Activated T-cell treated with anti-CD3 and anti-CD28 coated beads for 4 hours (primary cell): ENCODE data around the gene LRR1.
A peak's percentile ranks its signal among the peaks of the same experiment; 100 is the strongest.
"Not testable (repeated sequence)": the region's sequence is repeated elsewhere in the genome, so short reads cannot be mapped to it uniquely, and the experiment has no call there.

Experiments used
- DNase-seq: peaks from one replicate; pipeline ENCODE4 v3.0.0-alpha.2; 2020

Gene LRR1

GRCh38 chr14:49634547-49635334 lies 36.0 kb downstream of the LRR1 start, which contains the start of gene DNAAF2:
TSS of gene DNAAF2 (minus strand) at chr14:49635244. CDS start at chr14:49635149, 95 bp downstream.
- peak; percentile 47 for DNase-seq

DNA sequence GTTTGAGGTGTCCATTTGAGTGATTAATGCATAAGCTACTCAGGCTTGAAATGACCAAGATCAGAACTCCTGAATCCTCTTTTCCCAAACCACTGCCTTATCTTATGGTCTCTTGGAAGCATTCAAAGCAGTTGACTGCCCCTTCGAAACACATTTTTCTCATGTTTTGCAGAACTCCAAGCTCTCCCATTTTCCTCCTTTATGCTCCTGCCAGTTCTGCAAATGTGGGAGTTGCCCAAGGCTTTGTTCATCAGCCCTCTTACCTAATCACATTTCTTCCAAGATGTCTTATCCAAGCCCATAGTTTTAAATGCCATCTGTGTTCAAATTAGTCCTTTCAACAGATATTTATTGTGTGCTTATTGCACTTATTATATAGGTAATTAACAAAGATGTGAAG lies 38.1 kb downstream of the LRR1 start:
- DNase-seq, result no peak

DNA sequence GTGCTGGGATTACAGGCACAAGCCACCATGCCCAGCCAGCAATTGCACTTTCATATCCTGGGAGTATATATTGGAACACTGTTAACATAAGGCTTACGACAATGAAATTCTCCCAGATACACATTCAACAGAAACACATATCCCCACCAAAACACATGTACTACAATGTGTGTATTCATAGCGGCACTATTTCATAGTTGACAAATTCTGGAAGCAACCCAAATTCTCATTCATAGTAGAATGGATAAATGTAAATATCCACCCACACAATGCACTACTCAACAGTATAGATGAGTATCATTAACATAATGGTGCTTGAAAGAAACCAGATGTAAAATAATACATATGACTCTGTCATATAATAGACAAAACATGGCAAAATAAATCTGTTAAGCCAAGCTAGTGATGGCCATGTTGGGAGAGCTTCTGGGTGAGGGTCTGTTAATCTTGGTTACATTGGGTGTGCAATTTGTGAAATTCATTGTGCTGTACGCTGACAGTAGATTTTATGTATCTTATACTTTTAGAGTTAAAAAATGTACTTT lies 38.9 kb downstream of the LRR1 start:
- DNase-seq, result no peak

DNA sequence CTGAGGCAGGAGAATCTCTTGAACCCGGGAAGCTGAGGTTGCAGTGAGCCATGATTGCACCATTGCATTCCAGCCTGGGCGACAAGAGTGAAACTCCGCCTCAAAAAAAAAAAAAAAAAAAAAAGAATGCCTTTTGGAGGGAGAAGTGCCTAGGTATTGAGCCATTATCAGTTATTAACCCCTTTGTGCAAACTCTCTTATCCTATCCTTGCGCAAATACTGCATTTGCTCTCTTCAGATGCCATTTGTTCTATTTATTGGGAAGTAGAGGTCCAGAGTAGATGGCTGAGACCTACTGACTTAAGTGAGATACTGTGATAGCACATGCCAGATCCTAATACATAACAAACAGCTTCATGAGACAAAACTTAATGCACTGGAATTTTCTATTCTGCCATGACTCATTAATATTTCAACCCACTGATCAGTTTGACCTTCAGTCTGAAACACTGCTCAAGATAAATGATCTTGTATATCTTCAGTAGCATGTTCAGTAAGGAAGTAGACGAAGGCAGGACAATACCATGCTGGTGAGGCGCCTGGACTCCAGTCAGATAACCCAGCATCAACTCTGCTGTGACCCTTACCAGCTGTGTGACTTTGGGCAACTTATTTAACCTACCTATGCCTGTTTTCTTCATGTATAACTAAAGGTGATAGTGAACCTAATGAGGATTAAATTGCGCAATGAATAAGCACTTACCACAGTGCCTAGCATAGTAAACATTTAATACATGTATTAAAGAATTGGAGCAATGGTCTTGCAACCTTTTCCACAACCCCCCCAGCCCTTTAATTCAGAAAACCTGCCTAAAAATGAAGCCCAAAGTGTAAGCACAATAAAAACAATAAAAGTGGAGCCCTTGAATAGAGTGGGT lies 42.0 kb downstream of the LRR1 start:
- DNase-seq, result no peak

- no peak for DNase-seq
Measured at GRCh38 chr14:49641697-49642129, 43.0 kb downstream of the LRR1 start.

GRCh38 chr14:49642163-49642562 lies 43.4 kb downstream of the LRR1 start:
- no peak for DNase-seq

DNA sequence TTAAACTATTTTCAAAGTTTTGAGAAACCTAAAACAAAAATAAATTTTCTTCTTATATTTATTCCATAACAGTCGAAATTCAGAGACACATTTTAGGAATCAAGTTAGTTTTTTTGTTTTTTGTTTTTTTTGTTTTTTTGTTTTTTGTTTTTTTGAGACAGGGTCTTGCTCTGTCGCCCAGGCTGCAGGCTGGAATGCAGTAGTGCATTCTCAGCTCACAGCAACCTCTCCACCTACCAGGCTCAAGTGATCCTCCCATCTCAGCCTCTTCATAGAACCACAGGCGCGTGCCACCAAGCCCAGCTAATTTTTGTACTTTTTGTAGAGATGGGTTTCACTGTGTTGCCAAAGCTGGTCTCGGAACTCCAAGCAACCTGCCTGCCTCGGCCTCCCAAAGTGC lies 54.8 kb downstream of the LRR1 start:
- no peak for DNase-seq

- no peak for DNase-seq
Measured at GRCh38 chr14:49654511-49654910, 55.8 kb downstream of the LRR1 start.

GRCh38 chr14:49657500-49657899 lies 58.8 kb downstream of the LRR1 start:
- not testable (repeated sequence) for DNase-seq

DNA sequence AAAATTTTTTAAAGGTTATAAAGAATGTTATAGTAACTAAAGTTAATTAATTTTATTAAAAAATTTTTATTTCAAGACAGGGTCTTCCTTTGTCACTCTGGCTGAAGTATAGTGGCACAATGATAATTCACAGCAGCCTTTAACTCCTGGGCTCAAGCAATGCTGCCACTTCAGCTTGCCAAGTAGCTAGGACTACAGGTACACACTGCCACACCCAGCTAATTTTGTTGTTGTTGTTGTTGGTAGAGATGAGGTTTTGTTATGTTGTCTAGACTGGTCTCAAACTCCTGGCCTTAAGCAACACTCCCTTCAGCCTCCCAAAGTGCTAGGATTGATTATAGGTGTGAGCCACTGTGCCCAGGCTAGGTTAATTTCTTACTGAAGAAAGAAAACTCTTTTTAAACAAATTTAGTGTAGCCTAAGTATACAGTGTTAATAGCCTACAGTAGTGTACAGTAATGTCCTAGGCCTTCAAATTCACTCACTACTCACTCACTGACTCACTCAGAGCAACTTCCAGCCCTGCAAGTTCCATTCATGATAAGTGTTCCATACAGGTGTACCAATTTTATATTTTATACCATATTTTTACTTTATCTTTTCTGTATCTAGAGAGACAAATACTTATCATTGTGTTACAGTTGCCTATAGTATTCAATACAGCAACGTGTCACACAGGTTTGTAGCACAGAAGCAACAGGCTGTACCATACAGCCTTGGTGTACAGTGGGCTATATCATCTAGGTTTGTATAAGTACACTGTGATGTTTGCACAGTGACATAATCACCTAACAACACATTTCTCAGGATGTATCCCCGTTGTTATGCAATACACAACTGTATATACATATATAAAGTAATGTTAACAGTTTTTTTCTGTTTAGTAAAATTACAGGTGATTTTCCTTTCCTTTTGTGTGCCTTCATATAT lies 61.1 kb downstream of the LRR1 start:
- no peak for DNase-seq
